K562 (cell line): Measurements from ENCODE around the gene ARHGAP25. TPM values are rescaled to one million over a fixed set of nuclear protein-coding genes. Genes with fewer than 3 reads are reported as not detected.

Source experiments
- DPF2 ChIP-seq: fragments of 450-650 bp; IDR thresholded peaks from 2 replicates; pipeline ENCODE4 v1.6.1; 2016
- FOSL1 ChIP-seq: fragments of 200-800 bp; sonication (Bioruptor generic); conservative IDR thresholded peaks from 2 replicates; pipeline ENCODE4 v1.6.1; 2016; ENCODE audit warnings: missing genetic modification characterization, missing compliant biosample characterization
- GTF2B ChIP-seq: IDR thresholded peaks from 2 replicates; pipeline ENCODE4 v1.6.1; 2011; ENCODE audit not compliant: insufficient read length; ENCODE audit errors: extremely low read depth
- JUN ChIP-seq, 2 experiments: sonication (generic) in 1 of 2; formaldehyde crosslinking in 1 of 2; IDR thresholded peaks; 2 replicates each; pipeline versions ENCODE4 v1.6.1 to v1.8.0; 2012 to 2022; ENCODE audit warnings: borderline replicate concordance in 2 of 2, mild to moderate bottlenecking in 2 of 2, improper control_type of control experiment in 1 of 2, low read depth in 1 of 2, low read length in 1 of 2, missing genetic modification reagents in 1 of 2
- MTA1 ChIP-seq: fragments of 450-650 bp; IDR thresholded peaks from 2 replicates; pipeline ENCODE4 v1.6.1; 2017; ENCODE audit warnings: borderline replicate concordance
- NR3C1 ChIP-seq: sonication (generic); formaldehyde crosslinking; IDR thresholded peaks from 2 replicates; pipeline ENCODE4 v1.8.1; 2022; ENCODE audit warnings: missing genetic modification reagents
- RNF2 ChIP-seq: sonication (generic); IDR thresholded peaks from 2 replicates; pipeline ENCODE4 v1.6.1; 2016
- SIN3B ChIP-seq: fragments of 450-650 bp; IDR thresholded peaks from 2 replicates; pipeline ENCODE4 v1.6.1; 2017; ENCODE audit warnings: low read depth, mild to moderate bottlenecking, moderate library complexity
- SMAD1 ChIP-seq: fragments of 150-350 bp; IDR thresholded peaks from 2 replicates; pipeline ENCODE4 v1.6.1; 2014; ENCODE audit warnings: low read length, low read depth; ENCODE audit not compliant: partially characterized antibody
- SMAD4 ChIP-seq: fragments of 250-450 bp; sonication (Bioruptor Pico); conservative IDR thresholded peaks from 2 replicates; pipeline ENCODE4 v1.8.0; 2021; ENCODE audit warnings: inconsistent platforms, mild to moderate bottlenecking, moderate library complexity
- SRSF7 ChIP-seq: fragments of 200-400 bp; formaldehyde crosslinking; optimal IDR thresholded peaks from 2 replicates; pipeline ENCODE3; 2017; ENCODE audit warnings: mild to moderate bottlenecking, low read depth, low read length
- VEZF1 ChIP-seq: fragments of 200-800 bp; sonication (Bioruptor generic); IDR thresholded peaks from 2 replicates; pipeline ENCODE4 v1.6.1; 2017; ENCODE audit warnings: missing genetic modification characterization, missing compliant biosample characterization
- ZNF282 ChIP-seq: sonication (generic); formaldehyde crosslinking; IDR thresholded peaks from 2 replicates; pipeline ENCODE4 v1.8.1; 2023; ENCODE audit warnings: missing genetic modification reagents
- ZNF431 ChIP-seq: sonication (generic); formaldehyde crosslinking; IDR thresholded peaks from 2 replicates; pipeline ENCODE4 v1.8.0; 2022; ENCODE audit warnings: mild to moderate bottlenecking, missing genetic modification reagents
- ZNF436 ChIP-seq: fragments of 250-450, 450-650 bp; sonication (Bioruptor Pico); formaldehyde crosslinking; IDR thresholded peaks from 2 replicates; pipeline ENCODE4 v1.7.0; 2020; ENCODE audit warnings: mild to moderate bottlenecking
- polyA plus RNA-seq, 8 experiments: library from polyadenylated mRNA; depleted of rRNA in 4 of 8; stranded (reverse) in 5 of 8; unstranded in 3 of 8; fragments of >200 nt; fragmentation: Nextera tagmentation in 2 of 8; fragmentation: Illumina TruSeq in 1 of 8; extraction: Ambion mirVana in 2 of 8; extraction: Trizol in 1 of 8; gene quantifications; 2 replicates each; pipeline versions ENCODE4 v1.2.1 to v1.2.3, GENCODE V29; 2011 to 2014; ENCODE audit warnings: inconsistent platforms in 1 of 8, missing spikeins in 1 of 8
- total RNA-seq, 7 experiments: library from RNA; depleted of rRNA in 6 of 7; stranded (reverse); fragments of >200 nt in 6 of 7; fragmentation: Illumina TruSeq in 2 of 7; extraction: Trizol in 2 of 7; gene quantifications; 2 replicates each; pipeline versions ENCODE4 v1.2.1 to v1.2.3, GENCODE V29; 2011 to 2021; ENCODE audit warnings: low replicate concordance in 1 of 7
- TF ChIP-seq, protein P1 (sequence below): fragments of 250-450 bp; sonication (Bioruptor Pico); IDR thresholded peaks from 2 replicates; pipeline ENCODE4 v1.4.0; 2020; ENCODE audit warnings: borderline replicate concordance
- TF ChIP-seq, protein P2 (sequence below): fragments of 450-650 bp; IDR thresholded peaks from 2 replicates; pipeline ENCODE4 v1.6.1; 2016; ENCODE audit warnings: low read depth, mild to moderate bottlenecking, moderate library complexity
- TF ChIP-seq, protein P3 (sequence below): conservative IDR thresholded peaks from 2 replicates; pipeline ENCODE4 v1.6.1; 2011; ENCODE audit warnings: low read depth, mild to moderate bottlenecking, low read length; ENCODE audit not compliant: control insufficient read depth
- TF ChIP-seq, protein P4 (sequence below): fragments of 450-650 bp; formaldehyde crosslinking; conservative IDR thresholded peaks from 2 replicates; pipeline ENCODE4 v1.4.0; 2022; ENCODE audit warnings: mild to moderate bottlenecking, missing genetic modification characterization
- TF ChIP-seq, protein P5 (sequence below): sonication (generic); formaldehyde crosslinking; IDR thresholded peaks from 2 replicates; pipeline ENCODE4 v1.8.1; 2022; ENCODE audit warnings: missing genetic modification reagents

The ARHGAP25 gene
- total and polyA plus RNA-seq, 9 of the 15 experiments (the other 6 are each of a cell fraction or from before 2014, with no cell fraction given), result 4.9 to 14.8 (median 10.7) TPM

DNA sequence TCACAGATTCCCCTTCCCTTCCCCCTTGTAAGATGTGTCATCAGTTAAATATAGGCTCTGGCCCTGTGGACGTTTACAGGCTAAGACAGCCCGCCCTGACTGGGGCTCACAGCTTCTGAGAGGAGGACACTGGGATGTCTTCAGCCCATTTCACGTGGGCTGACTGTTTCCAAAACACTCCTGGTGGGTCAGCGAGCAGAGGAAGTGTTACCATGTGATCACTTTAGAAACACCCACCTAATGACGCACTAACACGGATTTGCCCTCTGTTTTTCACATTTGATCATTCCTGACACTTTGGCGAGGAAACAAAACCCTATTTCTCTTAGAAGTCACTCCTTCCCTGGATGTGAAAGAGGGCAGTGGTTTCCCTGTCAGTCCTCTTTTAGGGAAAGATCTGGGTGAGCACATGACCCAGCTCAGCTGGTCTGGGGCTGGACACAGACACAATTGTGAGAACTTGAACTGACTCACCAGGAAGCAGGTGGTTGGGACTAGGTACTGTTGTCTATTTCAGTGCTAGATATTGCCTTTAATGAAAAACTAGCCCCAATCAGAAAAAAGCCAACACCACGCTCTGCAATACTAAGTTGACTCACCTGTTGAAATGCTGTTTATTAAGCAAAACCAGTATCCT is 97.7 kb downstream of the ARHGAP25 start (continued):
- TF ChIP-seq MTA1 (no peak), SRSF7 (no peak), SIN3B (no peak), FOSL1 (tag) (peak; percentile 71), NR3C1 (CRISPR knock-in tag) (no peak), DPF2 (peak; percentile 27; the same call in 1 of the 2 replicates), SMAD1 (no peak), ZNF431 (CRISPR knock-in tag) (no peak), SMAD4 (CRISPR knock-in tag) (0 out of 2 replicates have a peak, but pooled peaks have one; percentile 44), ZNF282 (CRISPR knock-in tag) (no peak), JUN (IDR thresholded peaks at IDR 0.05; ENCODE audit: borderline replicate concordance, low read depth, low read length) (peak; percentile 69), JUN (CRISPR knock-in tag; IDR thresholded peaks at IDR 0.05; ENCODE audit: borderline replicate concordance) (no peak), RNF2 (no peak), ZNF436 (CRISPR knock-in tag) (no peak), GTF2B (no peak), VEZF1 (CRISPR knock-in tag) (peak; percentile 17; the same call in 1 of the 2 replicates)
- TF ChIP-seq, protein P1, sequence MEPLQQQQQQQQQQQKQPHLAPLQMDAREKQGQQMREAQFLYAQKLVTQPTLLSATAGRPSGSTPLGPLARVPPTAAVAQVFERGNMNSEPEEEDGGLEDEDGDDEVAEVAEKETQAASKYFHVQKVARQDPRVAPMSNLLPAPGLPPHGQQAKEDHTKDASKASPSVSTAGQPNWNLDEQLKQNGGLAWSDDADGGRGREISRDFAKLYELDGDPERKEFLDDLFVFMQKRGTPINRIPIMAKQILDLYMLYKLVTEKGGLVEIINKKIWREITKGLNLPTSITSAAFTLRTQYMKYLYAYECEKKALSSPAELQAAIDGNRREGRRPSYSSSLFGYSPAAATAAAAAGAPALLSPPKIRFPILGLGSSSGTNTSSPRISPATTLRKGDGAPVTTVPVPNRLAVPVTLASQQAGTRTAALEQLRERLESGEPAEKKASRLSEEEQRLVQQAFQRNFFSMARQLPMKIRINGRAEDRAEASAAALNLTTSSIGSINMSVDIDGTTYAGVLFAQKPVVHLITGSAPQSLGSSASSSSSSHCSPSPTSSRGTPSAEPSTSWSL, result no peak
- TF ChIP-seq, protein P2, sequence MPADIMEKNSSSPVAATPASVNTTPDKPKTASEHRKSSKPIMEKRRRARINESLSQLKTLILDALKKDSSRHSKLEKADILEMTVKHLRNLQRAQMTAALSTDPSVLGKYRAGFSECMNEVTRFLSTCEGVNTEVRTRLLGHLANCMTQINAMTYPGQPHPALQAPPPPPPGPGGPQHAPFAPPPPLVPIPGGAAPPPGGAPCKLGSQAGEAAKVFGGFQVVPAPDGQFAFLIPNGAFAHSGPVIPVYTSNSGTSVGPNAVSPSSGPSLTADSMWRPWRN, result no peak
- TF ChIP-seq, protein P3, sequence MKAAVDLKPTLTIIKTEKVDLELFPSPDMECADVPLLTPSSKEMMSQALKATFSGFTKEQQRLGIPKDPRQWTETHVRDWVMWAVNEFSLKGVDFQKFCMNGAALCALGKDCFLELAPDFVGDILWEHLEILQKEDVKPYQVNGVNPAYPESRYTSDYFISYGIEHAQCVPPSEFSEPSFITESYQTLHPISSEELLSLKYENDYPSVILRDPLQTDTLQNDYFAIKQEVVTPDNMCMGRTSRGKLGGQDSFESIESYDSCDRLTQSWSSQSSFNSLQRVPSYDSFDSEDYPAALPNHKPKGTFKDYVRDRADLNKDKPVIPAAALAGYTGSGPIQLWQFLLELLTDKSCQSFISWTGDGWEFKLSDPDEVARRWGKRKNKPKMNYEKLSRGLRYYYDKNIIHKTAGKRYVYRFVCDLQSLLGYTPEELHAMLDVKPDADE, result no peak
- TF ChIP-seq, protein P4, sequence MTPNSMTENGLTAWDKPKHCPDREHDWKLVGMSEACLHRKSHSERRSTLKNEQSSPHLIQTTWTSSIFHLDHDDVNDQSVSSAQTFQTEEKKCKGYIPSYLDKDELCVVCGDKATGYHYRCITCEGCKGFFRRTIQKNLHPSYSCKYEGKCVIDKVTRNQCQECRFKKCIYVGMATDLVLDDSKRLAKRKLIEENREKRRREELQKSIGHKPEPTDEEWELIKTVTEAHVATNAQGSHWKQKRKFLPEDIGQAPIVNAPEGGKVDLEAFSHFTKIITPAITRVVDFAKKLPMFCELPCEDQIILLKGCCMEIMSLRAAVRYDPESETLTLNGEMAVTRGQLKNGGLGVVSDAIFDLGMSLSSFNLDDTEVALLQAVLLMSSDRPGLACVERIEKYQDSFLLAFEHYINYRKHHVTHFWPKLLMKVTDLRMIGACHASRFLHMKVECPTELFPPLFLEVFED (CRISPR knock-in tag), result no peak
- TF ChIP-seq, protein P5, sequence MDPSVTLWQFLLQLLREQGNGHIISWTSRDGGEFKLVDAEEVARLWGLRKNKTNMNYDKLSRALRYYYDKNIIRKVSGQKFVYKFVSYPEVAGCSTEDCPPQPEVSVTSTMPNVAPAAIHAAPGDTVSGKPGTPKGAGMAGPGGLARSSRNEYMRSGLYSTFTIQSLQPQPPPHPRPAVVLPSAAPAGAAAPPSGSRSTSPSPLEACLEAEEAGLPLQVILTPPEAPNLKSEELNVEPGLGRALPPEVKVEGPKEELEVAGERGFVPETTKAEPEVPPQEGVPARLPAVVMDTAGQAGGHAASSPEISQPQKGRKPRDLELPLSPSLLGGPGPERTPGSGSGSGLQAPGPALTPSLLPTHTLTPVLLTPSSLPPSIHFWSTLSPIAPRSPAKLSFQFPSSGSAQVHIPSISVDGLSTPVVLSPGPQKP (CRISPR knock-in tag), result no peak
